HepG2 (cell line): ENCODE data around the gene AQP5. TPM values are rescaled to one million over a fixed set of nuclear protein-coding genes. Genes with fewer than 3 reads are reported as not detected.
A peak's percentile ranks its signal among the peaks of the same experiment; 100 is the strongest.

Source experiments
- ATAC-seq: fragments of 200-7000 bp; cut with Tn5 transposase; 3 replicates; pipeline ENCODE4 v1.9.1; 2020; ENCODE audit warnings: mild to moderate bottlenecking, moderate library complexity
- BruUV-seq: library from RNA; stranded (reverse); fragments of 400-500 nt; replicated peaks from 2 replicates; lab custom pipeline; 2021; lab: Mats Ljungman, UMichigan
- CTCF ChIA-PET: fragments of 300-600 bp; formaldehyde crosslinking; extraction: SDS; loops from one replicate; lab custom pipeline; 2021; ENCODE audit warnings: low total read pairs, inconsistent platforms, low intra/inter-chr PET ratio; lab: Yijun Ruan, JAX
- POLR2A ChIA-PET: fragments of 350-600 bp; sonication (Branson Sonifier 250); formaldehyde crosslinking; loops from one replicate; lab custom pipeline; 2020; ENCODE audit warnings: antibody characterized with exemption, inconsistent platforms; lab: Yijun Ruan, JAX
- DNase-seq: peaks from one replicate; pipeline ENCODE4 v3.0.0-alpha.2; 2015; ENCODE audit warnings: low spot score
- FAIRE-seq: peaks from 3 replicates; lab custom pipeline; 2011; peaks lifted over from hg19 to GRCh38; lab: Jason Lieb, UNC
- H2AFZ ChIP-seq: one replicate; pipeline ENCODE4 v1.6.1; 2011; ENCODE audit warnings: low read length, inconsistent platforms
- H3K27ac ChIP-seq: fragments of 300-600 bp; 3 replicates; pipeline ENCODE4 v1.8.0; 2011; ENCODE audit warnings: mixed run types, mild to moderate bottlenecking, mixed read lengths, low read length, inconsistent platforms; ENCODE audit not compliant: insufficient read depth; ENCODE audit errors: extremely low read length
- H3K27me3 ChIP-seq, 2 experiments: fragments of 200-600 bp in 1 of 2; 2 replicates in 1 of 2; 3 replicates in 1 of 2; pipeline versions ENCODE4 v1.6.0 to v1.8.0; 2011; ENCODE audit warnings: low read length in 2 of 2, mild to moderate bottlenecking in 2 of 2, moderate library complexity in 2 of 2, inconsistent platforms in 1 of 2; ENCODE audit not compliant: insufficient read depth in 2 of 2, control insufficient read depth in 1 of 2
- H3K36me3 ChIP-seq, 2 experiments: fragments of 200-600 bp in 1 of 2; replicated peaks in 1 of 2; 2 replicates in 1 of 2; 3 replicates in 1 of 2; pipeline versions ENCODE4 v1.5.1 to v1.8.0; 2011; ENCODE audit warnings: low read length in 2 of 2, inconsistent platforms in 1 of 2; ENCODE audit not compliant: insufficient read depth in 2 of 2, control insufficient read depth in 1 of 2
- H3K4me1 ChIP-seq: 2 replicates; pipeline ENCODE4 v1.5.1; 2012; ENCODE audit warnings: low read length, inconsistent platforms; ENCODE audit not compliant: insufficient read depth
- H3K4me2 ChIP-seq: 2 replicates; pipeline ENCODE4 v1.6.0; 2011; ENCODE audit warnings: low read depth, low read length, inconsistent platforms
- H3K4me3 ChIP-seq, 3 experiments: fragments of 200-600 bp in 1 of 3; sonication (generic), shearing (Covaris generic) in 1 of 3; replicated peaks in 1 of 3; 2 replicates each; pipeline ENCODE4 v1.5.1; 2011 to 2016; ENCODE audit warnings: low read length in 3 of 3, inconsistent platforms in 2 of 3, low read depth in 2 of 3, mild to moderate bottlenecking in 2 of 3, control low read depth in 1 of 3, mixed read lengths in 1 of 3; ENCODE audit not compliant: insufficient read depth in 1 of 3
- H3K79me2 ChIP-seq: one replicate; pipeline ENCODE4 v1.6.1; 2011; ENCODE audit warnings: low read length, inconsistent platforms; ENCODE audit not compliant: insufficient read depth
- H3K9ac ChIP-seq: 2 replicates; pipeline ENCODE4 v1.6.0; 2011; ENCODE audit warnings: mild to moderate bottlenecking, low read depth, low read length, inconsistent platforms; ENCODE audit not compliant: insufficient read depth
- H3K9me3 ChIP-seq: 2 replicates; pipeline ENCODE4 v1.5.1; 2012; ENCODE audit warnings: mild to moderate bottlenecking, low read length
- H4K20me1 ChIP-seq: 2 replicates; pipeline ENCODE4 v1.6.0; 2011; ENCODE audit warnings: inconsistent platforms, mild to moderate bottlenecking, low read length, moderate library complexity; ENCODE audit not compliant: insufficient read depth
- KDM5A ChIP-seq: fragments of 200-600 bp; sonication (generic); IDR thresholded peaks from 2 replicates; pipeline ENCODE4 v1.7.0; 2018; ENCODE audit warnings: antibody characterized with exemption, mild to moderate bottlenecking, low read length, borderline replicate concordance
- POLR2G ChIP-seq: fragments of 200-400 bp; formaldehyde crosslinking; IDR thresholded peaks from 2 replicates; pipeline ENCODE4 v1.6.1; 2018; ENCODE audit warnings: mild to moderate bottlenecking, low read depth, low read length, moderate library complexity
- ZNF251 ChIP-seq: sonication (generic); formaldehyde crosslinking; IDR thresholded peaks from 2 replicates; pipeline ENCODE4 v1.9.0; 2021; ENCODE audit warnings: mild to moderate bottlenecking, missing genetic modification reagents
- ZNF557 ChIP-seq: sonication (generic); formaldehyde crosslinking; IDR thresholded peaks from 2 replicates; pipeline ENCODE4 v1.4.0; 2020; ENCODE audit warnings: missing genetic modification reagents
- ZNF570 ChIP-seq: sonication (generic); formaldehyde crosslinking; IDR thresholded peaks from 2 replicates; pipeline ENCODE4 v1.4.0; 2020; ENCODE audit warnings: mild to moderate bottlenecking, missing genetic modification reagents, borderline replicate concordance
- ZNF724P ChIP-seq: sonication (generic); formaldehyde crosslinking; IDR thresholded peaks from 2 replicates; pipeline ENCODE4 v1.8.0; 2022; ENCODE audit warnings: missing genetic modification reagents, borderline replicate concordance
- ZZZ3 ChIP-seq: sonication (generic); formaldehyde crosslinking; IDR thresholded peaks from 2 replicates; pipeline ENCODE4 v1.4.0; 2020; ENCODE audit warnings: missing genetic modification reagents, mild to moderate bottlenecking, borderline replicate concordance
- WGBS: methylation state at CpG from one replicate; pipeline ENCODE4 v1.1.6; 2017; ENCODE audit warnings: low lambda C conversion rate; 5-methylcytosine and 5-hydroxymethylcytosine counted together
- in situ Hi-C: cut with HindIII; loops from 2 replicates; pipeline ENCODE4 v1.10.0; 2017; ENCODE audit warnings: low pct_unique_long_range_greater_than_20kb; ENCODE audit not compliant: extremely low pct_ligation_motif_present
- intact Hi-C: fragments of 100-400 bp; cut with micrococcal nuclease; formaldehyde crosslinking; loops from one replicate; pipeline ENCODE4 v1.10.0; 2022; ENCODE audit not compliant: unreplicated experiment
- polyA plus RNA-seq, 8 experiments: library from polyadenylated mRNA; depleted of rRNA in 3 of 8; stranded (reverse) in 7 of 8; unstranded in 1 of 8; fragments of >200 nt; fragmentation: Illumina TruSeq in 4 of 8; extraction: Trizol in 4 of 8; gene quantifications; 2 replicates each; pipeline versions ENCODE4 v1.2.1 to v1.2.3, GENCODE V29; 2011 to 2016; ENCODE audit warnings: low read depth in 4 of 8, missing spikeins in 1 of 8, mixed read lengths in 1 of 8; ENCODE audit not compliant: insufficient read depth in 1 of 8
- total RNA-seq, 5 experiments: library from RNA; depleted of rRNA; stranded (reverse); fragments of >200 nt; fragmentation: Illumina TruSeq; extraction: Trizol; gene quantifications; 2 replicates each; pipeline ENCODE4 v1.2.3, GENCODE V29; 2016; ENCODE audit warnings: low read depth in 1 of 5
- TF ChIP-seq, protein P1 (sequence below): sonication (generic); formaldehyde crosslinking; IDR thresholded peaks from 2 replicates; pipeline ENCODE4 v1.4.0; 2020; ENCODE audit warnings: missing genetic modification reagents, mild to moderate bottlenecking, borderline replicate concordance
- TF ChIP-seq, protein P2 (sequence below): sonication (generic); formaldehyde crosslinking; IDR thresholded peaks from 2 replicates; pipeline ENCODE4 v1.4.0; 2020; ENCODE audit warnings: missing genetic modification reagents, mild to moderate bottlenecking, borderline replicate concordance

Gene AQP5
- total and polyA plus RNA-seq, 2 of the 13 experiments (the other 11 are each of a cell fraction or from before 2014, with no cell fraction given) = not detected

DNA sequence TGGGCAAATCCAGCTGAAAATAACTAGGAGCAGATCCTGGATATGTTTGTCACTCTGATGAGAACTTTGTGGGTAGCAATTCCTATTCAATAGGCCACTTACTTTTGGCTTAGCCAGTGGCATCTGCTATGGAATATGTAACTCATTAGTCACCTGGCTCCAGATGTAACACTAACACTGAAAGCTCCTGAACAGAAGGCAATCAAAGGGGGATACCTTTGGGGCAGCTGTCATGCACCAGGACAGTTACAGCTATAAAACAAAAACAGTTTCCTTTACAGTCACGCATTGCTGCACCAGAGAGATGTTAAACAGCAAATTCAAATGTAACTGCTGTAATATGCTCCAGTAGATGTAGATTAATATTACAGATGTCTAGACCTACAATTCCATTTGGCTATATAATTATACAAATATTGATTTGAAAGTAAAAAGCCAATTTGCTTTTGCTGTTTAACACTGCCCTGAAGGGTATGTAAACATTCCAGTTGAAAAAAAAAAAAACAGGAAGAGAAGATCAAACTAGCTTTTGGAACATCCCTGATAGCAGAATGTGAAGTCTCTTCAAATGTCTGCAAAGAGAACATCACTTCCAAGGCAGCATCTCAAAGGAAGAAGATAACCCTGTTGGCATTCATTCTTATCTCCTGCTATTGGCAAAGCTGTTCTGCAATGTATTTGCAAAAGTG is 45.2 kb downstream of the AQP5 start:
- H3K4me3 ChIP-seq = no peak overlapping the region
- H3K9ac ChIP-seq = no peak overlapping the region
- POLR2A ChIA-PET = interaction anchor here (1.1 kb wide), 1 partner anchor 23 kb away, joined by 3 read pairs; no protein-coding TSS in a partner anchor
- WGBS = 100% methylated on average over 1 of the region's 1 CpG
- intact Hi-C loops = no loop called here
- no peaks in the 10 kb centered on the region for H4K20me1 ChIP-seq
- ATAC-seq = no peak
- H3K27ac ChIP-seq = no peak overlapping the region
- CTCF ChIA-PET = no interaction called here
- no peak overlapping the region for H3K4me2 ChIP-seq
- peaks cover 9 to 53% of the 10 kb centered on the region in 2 experiments for H3K36me3 ChIP-seq
- no peaks in the 10 kb centered on the region for H3K79me2 ChIP-seq
- H3K9me3 ChIP-seq = no peaks in the 10 kb centered on the region
- in situ Hi-C loops = no loop called here
- no peak overlapping the region for H2AFZ ChIP-seq
- no peak for FAIRE-seq
- BruUV-seq = no TSS peak
- no peak for DNase-seq
- no peaks in the 10 kb centered on the region for H3K27me3 ChIP-seq
- peaks cover 16% of the 10 kb centered on the region for H3K4me1 ChIP-seq
- TF ChIP-seq ZNF724P (CRISPR knock-in tag) (no peak), ZNF570 (CRISPR knock-in tag) (no peak), ZNF251 (no peak), POLR2G (no peak), KDM5A (no peak), ZZZ3 (CRISPR knock-in tag) (no peak), ZNF557 (no peak)
- TF ChIP-seq, protein P1, sequence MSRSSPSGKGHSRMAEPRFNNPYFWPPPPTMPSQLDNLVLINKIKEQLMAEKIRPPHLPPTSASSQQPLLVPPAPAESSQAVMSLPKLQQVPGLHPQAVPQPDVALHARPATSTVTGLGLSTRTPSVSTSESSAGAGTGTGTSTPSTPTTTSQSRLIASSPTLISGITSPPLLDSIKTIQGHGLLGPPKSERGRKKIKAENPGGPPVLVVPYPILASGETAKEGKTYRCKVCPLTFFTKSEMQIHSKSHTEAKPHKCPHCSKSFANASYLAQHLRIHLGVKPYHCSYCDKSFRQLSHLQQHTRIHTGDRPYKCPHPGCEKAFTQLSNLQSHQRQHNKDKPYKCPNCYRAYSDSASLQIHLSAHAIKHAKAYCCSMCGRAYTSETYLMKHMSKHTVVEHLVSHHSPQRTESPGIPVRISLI (CRISPR knock-in tag) = peak; percentile 59; the same call in 1 of the 2 replicates
- TF ChIP-seq, protein P2, sequence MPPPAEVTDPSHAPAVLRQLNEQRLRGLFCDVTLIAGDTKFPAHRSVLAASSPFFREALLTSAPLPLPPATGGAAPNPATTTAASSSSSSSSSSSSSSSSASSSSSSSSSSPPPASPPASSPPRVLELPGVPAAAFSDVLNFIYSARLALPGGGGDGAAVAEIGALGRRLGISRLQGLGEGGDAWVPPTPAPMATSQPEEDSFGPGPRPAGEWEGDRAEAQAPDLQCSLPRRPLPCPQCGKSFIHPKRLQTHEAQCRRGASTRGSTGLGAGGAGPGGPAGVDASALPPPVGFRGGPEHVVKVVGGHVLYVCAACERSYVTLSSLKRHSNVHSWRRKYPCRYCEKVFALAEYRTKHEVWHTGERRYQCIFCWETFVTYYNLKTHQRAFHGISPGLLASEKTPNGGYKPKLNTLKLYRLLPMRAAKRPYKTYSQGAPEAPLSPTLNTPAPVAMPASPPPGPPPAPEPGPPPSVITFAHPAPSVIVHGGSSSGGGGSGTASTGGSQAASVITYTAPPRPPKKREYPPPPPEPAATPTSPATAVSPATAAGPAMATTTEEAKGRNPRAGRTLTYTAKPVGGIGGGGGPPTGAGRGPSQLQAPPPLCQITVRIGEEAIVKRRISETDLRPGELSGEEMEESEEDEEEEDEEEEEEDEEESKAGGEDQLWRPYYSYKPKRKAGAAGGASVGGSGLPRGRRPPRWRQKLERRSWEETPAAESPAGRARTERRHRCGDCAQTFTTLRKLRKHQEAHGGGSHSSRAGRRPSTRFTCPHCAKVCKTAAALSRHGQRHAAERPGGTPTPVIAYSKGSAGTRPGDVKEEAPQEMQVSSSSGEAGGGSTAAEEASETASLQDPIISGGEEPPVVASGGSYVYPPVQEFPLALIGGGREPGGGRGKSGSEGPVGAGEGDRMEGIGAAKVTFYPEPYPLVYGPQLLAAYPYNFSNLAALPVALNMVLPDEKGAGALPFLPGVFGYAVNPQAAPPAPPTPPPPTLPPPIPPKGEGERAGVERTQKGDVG = no peak
